ENCODE measurements around the gene CAST. TPM values are rescaled to one million over a fixed set of nuclear protein-coding genes. Genes with fewer than 3 reads are reported as not detected.

The CAST gene
- total and polyA plus RNA-seq, 2 donors from 2014 or later = 83.2 to 282 TPM

GRCh38 chr5:96636594-96636993 is 25.6 kb upstream of the CAST start:
- FAIRE-seq (no peak), DNase-seq (no peak)
- peak overlapping the region in 1 of 2 donors; percentile 27 for H3K27ac ChIP-seq (ENCODE audit: low read depth in 2 of 2, low read length in 2 of 2)
- H3K9ac ChIP-seq (ENCODE audit: low read length in 3 of 3) = no peak overlapping the region
- TF ChIP-seq CTCF (IDR thresholded peaks at IDR 0.05; ENCODE audit: borderline replicate concordance, extremely low read depth, insufficient read depth) = no peak
- H3K36me3 ChIP-seq (ENCODE audit: control insufficient read depth in 2 of 3, insufficient read depth in 3 of 3, low read length in 3 of 3) = no peaks in the 10 kb centered on the region
- no peaks in the 10 kb centered on the region for H3K9me3 ChIP-seq (ENCODE audit: control insufficient read depth in 2 of 3, insufficient read depth in 1 of 3, low read length in 3 of 3)
- no peaks in the 10 kb centered on the region for H3K27me3 ChIP-seq (ENCODE audit: control insufficient read depth, insufficient read depth, low read length)
- no peaks in the 10 kb centered on the region for H3K4me1 ChIP-seq (ENCODE audit: control insufficient read depth in 2 of 3, insufficient read depth in 2 of 3, low read depth in 1 of 3, low read length in 3 of 3)
- intact Hi-C loops (cut with DNase I) = no loop called here
- H3K4me3 ChIP-seq (ENCODE audit: low read length in 3 of 3) = no peak overlapping the region

- intact Hi-C loops (cut with DNase I) = no loop called here
- FAIRE-seq (no peak), DNase-seq (peak in 2 of 5 donors; percentile 55 to 78)
- no peaks in the 10 kb centered on the region for H3K9me3 ChIP-seq (ENCODE audit: control insufficient read depth in 2 of 3, insufficient read depth in 1 of 3, low read length in 3 of 3)
- TF ChIP-seq CTCF (IDR thresholded peaks at IDR 0.05; ENCODE audit: borderline replicate concordance, extremely low read depth, insufficient read depth) = no peak
- H3K36me3 ChIP-seq (ENCODE audit: control insufficient read depth in 2 of 3, insufficient read depth in 3 of 3, low read length in 3 of 3) = no peaks in the 10 kb centered on the region
- no peak overlapping the region for H3K27ac ChIP-seq (ENCODE audit: low read depth in 2 of 2, low read length in 2 of 2)
- no peak overlapping the region for H3K9ac ChIP-seq (ENCODE audit: low read length in 3 of 3)
- no peaks in the 10 kb centered on the region for H3K27me3 ChIP-seq (ENCODE audit: control insufficient read depth, insufficient read depth, low read length)
- no peaks in the 10 kb centered on the region for H3K4me1 ChIP-seq (ENCODE audit: control insufficient read depth in 2 of 3, insufficient read depth in 2 of 3, low read depth in 1 of 3, low read length in 3 of 3)
- no peak overlapping the region for H3K4me3 ChIP-seq (ENCODE audit: low read length in 3 of 3)
These were observed 25.0 kb upstream of the CAST start for GRCh38 chr5:96637196-96637595.

- TF ChIP-seq CTCF (IDR thresholded peaks at IDR 0.05; ENCODE audit: borderline replicate concordance, extremely low read depth, insufficient read depth) = no peak
- intact Hi-C loops (cut with DNase I) = no loop called here
- DNase-seq (peak in 1 of 5 donors; percentile 51), FAIRE-seq (no peak)
- no peak overlapping the region for H3K4me3 ChIP-seq (ENCODE audit: low read length in 3 of 3)
- H3K27me3 ChIP-seq (ENCODE audit: control insufficient read depth, insufficient read depth, low read length) = no peaks in the 10 kb centered on the region
- no peak overlapping the region for H3K27ac ChIP-seq (ENCODE audit: low read depth in 2 of 2, low read length in 2 of 2)
- H3K36me3 ChIP-seq (ENCODE audit: control insufficient read depth in 2 of 3, insufficient read depth in 3 of 3, low read length in 3 of 3) = no peaks in the 10 kb centered on the region
- no peak overlapping the region for H3K9ac ChIP-seq (ENCODE audit: low read length in 3 of 3)
- H3K9me3 ChIP-seq (ENCODE audit: control insufficient read depth in 2 of 3, insufficient read depth in 1 of 3, low read length in 3 of 3) = no peaks in the 10 kb centered on the region
- H3K4me1 ChIP-seq (ENCODE audit: control insufficient read depth in 2 of 3, insufficient read depth in 2 of 3, low read depth in 1 of 3, low read length in 3 of 3) = no peaks in the 10 kb centered on the region
These were observed 23.6 kb upstream of the CAST start for GRCh38 chr5:96638561-96638960.

- no peak for TF ChIP-seq CTCF (IDR thresholded peaks at IDR 0.05; ENCODE audit: borderline replicate concordance, extremely low read depth, insufficient read depth)
- no peaks in the 10 kb centered on the region for H3K4me1 ChIP-seq (ENCODE audit: control insufficient read depth in 2 of 3, insufficient read depth in 2 of 3, low read depth in 1 of 3, low read length in 3 of 3)
- intact Hi-C loops (cut with DNase I) = no loop called here
- no peaks in the 10 kb centered on the region for H3K36me3 ChIP-seq (ENCODE audit: control insufficient read depth in 2 of 3, insufficient read depth in 3 of 3, low read length in 3 of 3)
- no peak overlapping the region for H3K9ac ChIP-seq (ENCODE audit: low read length in 3 of 3)
- FAIRE-seq (no peak), DNase-seq (no peak)
- H3K27me3 ChIP-seq (ENCODE audit: control insufficient read depth, insufficient read depth, low read length) = no peaks in the 10 kb centered on the region
- no peak overlapping the region for H3K4me3 ChIP-seq (ENCODE audit: low read length in 3 of 3)
- H3K9me3 ChIP-seq (ENCODE audit: control insufficient read depth in 2 of 3, insufficient read depth in 1 of 3, low read length in 3 of 3) = no peaks in the 10 kb centered on the region
- H3K27ac ChIP-seq (ENCODE audit: low read depth in 2 of 2, low read length in 2 of 2) = no peak overlapping the region
These were observed 21.5 kb upstream of the CAST start for GRCh38 chr5:96640696-96641095.
